IMR-90 (cell line): ENCODE data around the gene MROH2B. TPM values are rescaled to one million over a fixed set of nuclear protein-coding genes. Genes with fewer than 3 reads are reported as not detected.

ENCODE experiments used
- ATAC-seq: fragments of 200-7000 bp; cut with Tn5 transposase; 2 replicates; pipeline ENCODE4 v1.9.1; 2020; ENCODE audit warnings: low read depth, mild to moderate bottlenecking, moderate library complexity
- BruUV-seq: library from RNA; stranded (reverse); fragments of 400-500 nt; replicated peaks from 2 replicates; lab custom pipeline; 2021; lab: Mats Ljungman, UMichigan
- CTCF ChIA-PET: fragments of 300-600 bp; formaldehyde crosslinking; extraction: SDS; loops from one replicate; lab custom pipeline; 2021; ENCODE audit warnings: antibody characterized with exemption; lab: Yijun Ruan, JAX
- POLR2A ChIA-PET: fragments of 300-600 bp; sonication (Branson Sonifier 250); formaldehyde crosslinking; loops from one replicate; lab custom pipeline; 2022; ENCODE audit warnings: antibody characterized with exemption; ENCODE audit not compliant: unreplicated experiment; lab: Charles Lee
- DNase-seq: peaks from one replicate; pipeline ENCODE4 v3.0.0; 2013
- H2AFZ ChIP-seq: replicated peaks from 2 replicates; pipeline ENCODE3; 2013; ENCODE audit warnings: low read length, mild to moderate bottlenecking; ENCODE audit not compliant: poor library complexity
- H2AK5ac ChIP-seq: 2 replicates; pipeline ENCODE4 v1.6.1; 2013; ENCODE audit warnings: low read depth, low read length, inconsistent platforms
- H2AK9ac ChIP-seq: replicated peaks from 2 replicates; pipeline ENCODE3; 2013; ENCODE audit warnings: mild to moderate bottlenecking, low read depth, low read length, moderate library complexity; ENCODE audit not compliant: poor library complexity
- H2BK120ac ChIP-seq: 2 replicates; pipeline ENCODE4 v1.6.1; 2013; ENCODE audit warnings: low read depth, low read length, inconsistent platforms
- H2BK15ac ChIP-seq: 3 replicates; pipeline ENCODE4 v1.6.1; 2013; ENCODE audit warnings: low read depth, low read length, inconsistent platforms
- H2BK20ac ChIP-seq: 2 replicates; pipeline ENCODE4 v1.6.1; 2013; ENCODE audit warnings: low read depth, mild to moderate bottlenecking, inconsistent platforms, low read length, moderate library complexity
- H2BK5ac ChIP-seq: 2 replicates; pipeline ENCODE4 v1.6.1; 2013; ENCODE audit warnings: mild to moderate bottlenecking, low read depth, low read length, inconsistent platforms; ENCODE audit not compliant: poor library complexity, severe bottlenecking
- H3K14ac ChIP-seq: replicated peaks from 2 replicates; pipeline ENCODE4 v1.6.1; 2013; ENCODE audit warnings: low read depth, low read length, inconsistent platforms
- H3K18ac ChIP-seq: 2 replicates; pipeline ENCODE4 v1.6.1; 2013; ENCODE audit warnings: low read depth, low read length, control low read depth
- H3K23ac ChIP-seq: 2 replicates; pipeline ENCODE4 v1.6.1; 2013; ENCODE audit warnings: low read depth, low read length, inconsistent platforms
- H3K27ac ChIP-seq: 2 replicates; pipeline ENCODE4 v1.5.1; 2013; ENCODE audit warnings: mild to moderate bottlenecking, control low read depth, low read length; ENCODE audit not compliant: insufficient read depth
- H3K27me3 ChIP-seq: 2 replicates; pipeline ENCODE4 v1.6.1; 2013; ENCODE audit warnings: low read length; ENCODE audit not compliant: control insufficient read depth, insufficient read depth
- H3K36me3 ChIP-seq: 2 replicates; pipeline ENCODE4 v1.6.1; 2013; ENCODE audit warnings: low read length, mixed read lengths; ENCODE audit not compliant: control insufficient read depth, insufficient read depth
- H3K4ac ChIP-seq: 2 replicates; pipeline ENCODE4 v1.6.1; 2013; ENCODE audit warnings: low read depth, low read length, inconsistent platforms
- H3K4me1 ChIP-seq: 2 replicates; pipeline ENCODE4 v1.6.1; 2013; ENCODE audit warnings: low read length, mixed read lengths; ENCODE audit not compliant: control insufficient read depth, insufficient read depth
- H3K4me2 ChIP-seq: 2 replicates; pipeline ENCODE4 v1.6.1; 2013; ENCODE audit warnings: low read depth, mild to moderate bottlenecking, control low read depth, low read length, moderate library complexity
- H3K4me3 ChIP-seq: 2 replicates; pipeline ENCODE4 v1.5.1; 2013; ENCODE audit warnings: low read depth, mild to moderate bottlenecking, control low read depth, low read length, moderate library complexity; ENCODE audit not compliant: insufficient read depth
- H3K56ac ChIP-seq: 2 replicates; pipeline ENCODE4 v1.6.1; 2013; ENCODE audit warnings: low read length, inconsistent platforms; ENCODE audit not compliant: insufficient read depth; ENCODE audit errors: extremely low read depth
- H3K79me1 ChIP-seq, 2 experiments: 2 replicates each; pipeline ENCODE4 v1.6.1; 2013; ENCODE audit warnings: low read length in 2 of 2, inconsistent platforms in 1 of 2, low read depth in 1 of 2
- H3K9ac ChIP-seq: 2 replicates; pipeline ENCODE4 v1.6.1; 2013; ENCODE audit warnings: low read depth, low read length, control low read depth
- H3K9me1 ChIP-seq: 2 replicates; pipeline ENCODE4 v1.6.1; 2013; ENCODE audit warnings: low read length, inconsistent platforms; ENCODE audit not compliant: insufficient read depth
- H3K9me3 ChIP-seq: 2 replicates; pipeline ENCODE4 v1.6.1; 2013; ENCODE audit warnings: low read length; ENCODE audit not compliant: control insufficient read depth, insufficient read depth
- H4K20me1 ChIP-seq: 2 replicates; pipeline ENCODE4 v1.6.1; 2013; ENCODE audit warnings: low read length, inconsistent platforms; ENCODE audit not compliant: insufficient read depth
- H4K5ac ChIP-seq: 2 replicates; pipeline ENCODE4 v1.6.1; 2013; ENCODE audit warnings: mild to moderate bottlenecking, low read depth, low read length, control low read depth
- H4K8ac ChIP-seq, 2 experiments: 2 replicates each; pipeline ENCODE4 v1.6.1; 2013; ENCODE audit warnings: low read depth in 2 of 2, low read length in 2 of 2, control low read depth in 1 of 2, inconsistent platforms in 1 of 2
- H4K91ac ChIP-seq: 2 replicates; pipeline ENCODE4 v1.6.1; 2013; ENCODE audit warnings: low read depth, low read length, inconsistent platforms; ENCODE audit not compliant: insufficient read depth
- MAFK ChIP-seq: IDR thresholded peaks from 2 replicates; pipeline ENCODE4 v1.6.1; 2012; ENCODE audit warnings: low read depth, low read length, improper control_type of control experiment
- NFE2L2 ChIP-seq: fragments of 150-350 bp; IDR thresholded peaks from 2 replicates; pipeline ENCODE4 v1.6.1; 2016; ENCODE audit warnings: low read depth, mild to moderate bottlenecking, low read length
- RFX5 ChIP-seq: IDR thresholded peaks from 2 replicates; pipeline ENCODE4 v1.8.0; 2012; ENCODE audit warnings: low read depth, mild to moderate bottlenecking, low read length, moderate library complexity
- WGBS, 2 experiments: methylation state at CpG; one replicate each; pipeline versions ENCODE4 v1.1.5 to v1.1.7; 2013; ENCODE audit warnings: missing lambda C conversion rate in 2 of 2; ENCODE audit not compliant: insufficient read length in 1 of 2; ENCODE audit errors: extremely low coverage in 2 of 2; 5-methylcytosine and 5-hydroxymethylcytosine counted together
- dilution Hi-C: fragments of 300-500 bp; cut with HindIII; formaldehyde crosslinking; loops from one replicate; pipeline ENCODE4 v1.14.3; 2018; ENCODE audit warnings: low sequenced_read_pairs; ENCODE audit not compliant: unreplicated experiment
- in situ Hi-C: fragments of 300-500 bp; cut with MboI; formaldehyde crosslinking; loops from 3 replicates; pipeline ENCODE4 v1.14.3; 2019; ENCODE audit warnings: low sequenced_read_pairs, inconsistent platforms, mixed read lengths
- intact Hi-C: fragments of 100-400 bp; cut with micrococcal nuclease; formaldehyde crosslinking; loops from 2 replicates; pipeline ENCODE4 v1.10.0; 2022
- polyA plus RNA-seq, 3 experiments: library from polyadenylated mRNA; depleted of rRNA; stranded (reverse); fragments of >200 nt; gene quantifications; 2 replicates each; pipeline ENCODE4 v1.2.3, GENCODE V29; 2012; ENCODE audit warnings: low replicate concordance in 1 of 3
- total RNA-seq: library from RNA; depleted of rRNA; stranded (reverse); fragments of >200 nt; gene quantifications from 2 replicates; pipeline ENCODE4 v1.2.3, GENCODE V29; 2012

The MROH2B gene
- total and polyA plus RNA-seq, 2 of the 4 experiments (the other 2 are of a cell fraction), result not detected

- Histone ChIP-seq H3K4me2 (no peak overlapping the region), H2BK5ac (no peak overlapping the region), H3K4ac (no peak overlapping the region), H3K4me3 (no peak overlapping the region), H4K20me1 (no peaks in the 10 kb centered on the region), H2BK20ac (no peak overlapping the region), H3K4me1 (no peaks in the 10 kb centered on the region), H3K14ac (no peak overlapping the region), H2BK15ac (no peak overlapping the region), H3K27me3 (no peaks in the 10 kb centered on the region), H2AFZ (no peak overlapping the region), H4K5ac (no peak overlapping the region), H2BK120ac (no peak overlapping the region), H3K23ac (no peak overlapping the region), H3K27ac (no peak overlapping the region), H3K18ac (no peak overlapping the region), H3K9me1 (no peaks in the 10 kb centered on the region), H3K9ac (no peak overlapping the region), H4K91ac (no peak overlapping the region), H3K36me3 (no peaks in the 10 kb centered on the region), H2AK9ac (no peak overlapping the region), H2AK5ac (no peak overlapping the region), H4K8ac (no peak overlapping the region), H3K9me3 (peaks cover 9% of the 10 kb centered on the region), H3K56ac (no peak overlapping the region), H3K79me1 (no peaks in the 10 kb centered on the region)
- intact Hi-C loops (no loop called here), in situ Hi-C loops (no loop called here), dilution Hi-C loops (no loop called here)
- 0 out of 2 replicates have a peak, but pooled peaks have one; percentile 33 for TF ChIP-seq MAFK
- no peak for TF ChIP-seq RFX5
- TF ChIP-seq NFE2L2, result no peak
- DNase-seq, result no peak
- 100% methylated on average over 1 of the region's 1 CpG; no CpG with 5 or more reads in 1 of the 2 experiments for WGBS, 2 experiments
- CTCF ChIA-PET, result no interaction called here
- no peak for ATAC-seq
- no TSS peak for BruUV-seq
- POLR2A ChIA-PET, result no interaction called here
These were observed 111.1 kb downstream of the MROH2B start for GRCh38 chr5:40960037-40960436.
